Small intestine (tissue), 7 donors: ENCODE data around the gene MEGF8. TPM values are rescaled to one million over a fixed set of nuclear protein-coding genes. Genes with fewer than 3 reads are reported as not detected.

ENCODE experiments used
- DNase-seq, 2 donors: peaks; one replicate each; pipeline versions ENCODE4 v3.0.0 to v3.0.0-alpha.2; 2013
- FAIRE-seq: peaks from 2 replicates; lab custom pipeline; 2012; peaks lifted over from hg19 to GRCh38; lab: Jason Lieb, UNC
- H3K27ac ChIP-seq, 3 donors: one replicate each; pipeline ENCODE4 v1.5.1; 2013; ENCODE audit warnings: low read length in 2 of 3, mild to moderate bottlenecking in 2 of 3, control low read depth in 1 of 3, inconsistent platforms in 1 of 3, low read depth in 1 of 3, moderate library complexity in 1 of 3
- H3K27me3 ChIP-seq, 3 donors: one replicate each; pipeline ENCODE4 v1.6.1; 2013; ENCODE audit warnings: low read length in 3 of 3, inconsistent platforms in 1 of 3; ENCODE audit not compliant: control insufficient read depth in 3 of 3, insufficient read depth in 3 of 3
- H3K36me3 ChIP-seq, 3 donors: one replicate each; pipeline ENCODE4 v1.6.1; 2013; ENCODE audit warnings: low read length in 3 of 3, inconsistent platforms in 1 of 3, low read depth in 1 of 3, mild to moderate bottlenecking in 1 of 3, moderate library complexity in 1 of 3; ENCODE audit not compliant: control insufficient read depth in 3 of 3, insufficient read depth in 2 of 3
- H3K4me1 ChIP-seq, 3 donors: one replicate each; pipeline ENCODE4 v1.6.1; 2013; ENCODE audit warnings: low read length in 2 of 3, inconsistent platforms in 1 of 3, low read depth in 1 of 3, mild to moderate bottlenecking in 1 of 3, moderate library complexity in 1 of 3; ENCODE audit not compliant: control insufficient read depth in 3 of 3, insufficient read depth in 2 of 3
- H3K4me3 ChIP-seq, 3 donors: one replicate each; pipeline ENCODE4 v1.5.1; 2013; ENCODE audit warnings: low read length in 3 of 3, control low read depth in 1 of 3, inconsistent platforms in 1 of 3, low read depth in 1 of 3, mild to moderate bottlenecking in 1 of 3, moderate library complexity in 1 of 3
- H3K9me3 ChIP-seq, 2 donors: one replicate each; pipeline ENCODE4 v1.6.1; 2013; ENCODE audit warnings: low read depth in 1 of 2, low read length in 1 of 2; ENCODE audit not compliant: control insufficient read depth in 2 of 2, insufficient read depth in 1 of 2
- WGBS, 3 donors: extraction: QIAGEN DNeasy Blood & Tissue Kit; methylation state at CpG; one replicate each; pipeline ENCODE4 v1.1.7; 2013; 5-methylcytosine and 5-hydroxymethylcytosine counted together
- polyA plus RNA-seq, 4 donors: library from polyadenylated mRNA; stranded (reverse) in 3 of 4; unstranded in 1 of 4; fragments of 200-250 nt in 3 of 4; fragments of 120-200 nt in 1 of 4; gene quantifications; one replicate each; pipeline versions ENCODE4 v1.2.1 to v1.2.3, GENCODE V29; 2013
- donor health status: healthy with polysubstance abuse.
- donor health status: control.
- donor health status: control.
- donor health status: Bipolar disorder and iron deficiency.
- donor health status: healthy.

MEGF8 gene
- polyA plus RNA-seq, 4 donors = 2.4 to 26.7 (median 6.9) TPM

DNA sequence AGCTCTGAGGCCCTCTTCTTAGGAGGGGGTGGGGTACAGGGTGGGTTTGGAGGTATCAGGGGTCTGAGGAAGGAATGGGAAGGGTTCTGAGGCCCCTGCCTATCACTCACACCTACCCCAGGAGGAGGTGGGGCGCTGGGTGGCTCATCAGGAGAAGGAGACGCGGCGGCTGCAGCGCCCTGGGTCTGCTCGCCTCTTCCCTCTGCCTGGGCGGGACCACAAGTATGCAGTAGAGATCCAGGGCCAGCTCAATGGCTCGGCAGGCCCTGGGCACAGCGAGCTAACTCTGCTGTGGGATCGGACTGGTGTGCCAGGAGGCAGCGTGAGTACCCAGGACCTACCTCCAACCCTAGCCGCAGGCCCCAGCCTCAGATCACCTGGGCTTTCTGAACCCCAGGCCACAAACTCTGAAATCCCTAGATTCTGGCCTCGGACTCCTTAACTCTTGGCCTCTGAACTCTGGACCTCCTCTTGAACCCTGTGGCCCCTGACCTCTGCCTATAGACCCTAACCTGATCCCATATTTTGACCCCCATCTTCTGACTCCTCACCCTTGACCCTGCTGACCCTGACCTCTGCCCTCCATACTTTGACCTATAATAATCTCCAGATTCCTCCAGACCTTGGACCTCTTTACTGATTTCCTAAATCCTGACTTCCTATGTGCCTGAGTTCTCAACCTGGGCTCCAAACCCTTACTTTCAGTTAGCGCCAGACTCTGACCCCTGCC, 24.1 kb downstream of the MEGF8 start:
- H3K4me3 ChIP-seq = no peak overlapping the region
- H3K4me1 ChIP-seq = no peaks in the 10 kb centered on the region
- FAIRE-seq (no peak), DNase-seq (no peak)
- WGBS, 3 donors = 94 to 96% (median 95%) methylated on average over 12 to 14 of the region's 14 CpGs
- H3K9me3 ChIP-seq = no peaks in the 10 kb centered on the region
- H3K36me3 ChIP-seq = peaks cover 0 to 75% (median 2%) of the 10 kb centered on the region in 3 donors
- no peaks in the 10 kb centered on the region for H3K27me3 ChIP-seq
- no peak overlapping the region for H3K27ac ChIP-seq

DNA sequence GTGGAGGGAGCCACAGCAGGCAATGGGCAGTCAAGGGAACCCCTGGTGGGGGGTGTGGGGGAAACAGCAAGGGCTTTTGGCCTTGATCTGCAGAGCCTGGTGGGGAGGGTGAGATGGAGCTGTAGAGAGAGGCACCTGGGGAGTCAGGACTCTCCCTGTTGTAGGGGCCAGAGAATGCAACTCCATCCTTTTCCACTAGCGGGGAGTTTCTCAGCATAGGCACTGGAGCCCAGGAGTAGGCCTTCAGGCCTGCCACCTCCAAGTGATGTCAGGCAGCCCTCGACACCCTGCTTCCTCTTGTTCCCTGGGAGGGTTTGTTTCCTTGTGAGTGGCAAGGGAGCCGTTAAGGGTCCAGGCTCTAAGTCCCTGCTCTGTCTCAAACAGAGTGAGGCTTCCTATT, 25.0 kb downstream of the MEGF8 start:
- no peak for DNase-seq
- 87 to 93% (median 91%) methylated on average over 3 of the region's 3 CpGs for WGBS, 3 donors
- Histone ChIP-seq H3K36me3 (peaks cover 0 to 75% (median 0%) of the 10 kb centered on the region in 3 donors), H3K27me3 (no peaks in the 10 kb centered on the region), H3K27ac (no peak overlapping the region), H3K9me3 (no peaks in the 10 kb centered on the region), H3K4me1 (no peaks in the 10 kb centered on the region), H3K4me3 (no peak overlapping the region)
- no peak for FAIRE-seq

DNA sequence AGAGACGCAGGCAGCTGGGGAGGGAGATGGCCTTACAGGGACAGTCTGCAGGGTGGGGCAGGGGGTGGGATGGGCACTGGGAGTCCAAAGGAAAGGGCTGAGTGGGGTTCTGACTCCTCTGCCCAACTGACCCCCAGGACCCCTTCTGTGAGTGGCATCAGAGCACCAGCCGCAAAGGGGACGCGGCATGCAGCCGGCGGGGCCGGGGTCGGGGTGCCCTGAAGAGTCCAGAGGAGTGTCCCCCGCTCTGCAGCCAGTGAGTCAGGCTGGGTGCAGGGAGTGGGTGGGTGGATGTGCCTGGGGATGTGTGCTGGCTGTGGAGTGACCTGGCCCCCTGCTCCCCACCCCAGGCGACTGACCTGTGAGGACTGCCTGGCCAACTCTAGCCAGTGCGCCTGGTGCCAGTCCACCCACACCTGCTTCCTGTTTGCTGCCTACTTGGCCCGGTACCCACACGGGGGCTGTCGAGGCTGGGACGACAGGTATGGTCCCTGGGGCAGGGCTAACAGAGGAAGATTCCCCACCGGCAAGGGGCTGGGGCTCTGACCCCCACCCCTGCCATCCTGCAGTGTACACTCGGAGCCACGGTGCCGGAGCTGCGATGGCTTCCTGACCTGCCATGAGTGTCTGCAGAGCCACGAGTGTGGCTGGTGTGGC, 25.8 kb downstream of the MEGF8 start:
- no peak for FAIRE-seq
- Histone ChIP-seq H3K9me3 (no peaks in the 10 kb centered on the region), H3K4me1 (no peaks in the 10 kb centered on the region), H3K36me3 (peaks cover 0 to 83% (median 0%) of the 10 kb centered on the region in 3 donors), H3K4me3 (no peak overlapping the region), H3K27me3 (no peaks in the 10 kb centered on the region), H3K27ac (no peak overlapping the region)
- DNase-seq = no peak
- WGBS, 3 donors = 90 to 96% (median 91%) methylated on average over 21 of the region's 21 CpGs

DNA sequence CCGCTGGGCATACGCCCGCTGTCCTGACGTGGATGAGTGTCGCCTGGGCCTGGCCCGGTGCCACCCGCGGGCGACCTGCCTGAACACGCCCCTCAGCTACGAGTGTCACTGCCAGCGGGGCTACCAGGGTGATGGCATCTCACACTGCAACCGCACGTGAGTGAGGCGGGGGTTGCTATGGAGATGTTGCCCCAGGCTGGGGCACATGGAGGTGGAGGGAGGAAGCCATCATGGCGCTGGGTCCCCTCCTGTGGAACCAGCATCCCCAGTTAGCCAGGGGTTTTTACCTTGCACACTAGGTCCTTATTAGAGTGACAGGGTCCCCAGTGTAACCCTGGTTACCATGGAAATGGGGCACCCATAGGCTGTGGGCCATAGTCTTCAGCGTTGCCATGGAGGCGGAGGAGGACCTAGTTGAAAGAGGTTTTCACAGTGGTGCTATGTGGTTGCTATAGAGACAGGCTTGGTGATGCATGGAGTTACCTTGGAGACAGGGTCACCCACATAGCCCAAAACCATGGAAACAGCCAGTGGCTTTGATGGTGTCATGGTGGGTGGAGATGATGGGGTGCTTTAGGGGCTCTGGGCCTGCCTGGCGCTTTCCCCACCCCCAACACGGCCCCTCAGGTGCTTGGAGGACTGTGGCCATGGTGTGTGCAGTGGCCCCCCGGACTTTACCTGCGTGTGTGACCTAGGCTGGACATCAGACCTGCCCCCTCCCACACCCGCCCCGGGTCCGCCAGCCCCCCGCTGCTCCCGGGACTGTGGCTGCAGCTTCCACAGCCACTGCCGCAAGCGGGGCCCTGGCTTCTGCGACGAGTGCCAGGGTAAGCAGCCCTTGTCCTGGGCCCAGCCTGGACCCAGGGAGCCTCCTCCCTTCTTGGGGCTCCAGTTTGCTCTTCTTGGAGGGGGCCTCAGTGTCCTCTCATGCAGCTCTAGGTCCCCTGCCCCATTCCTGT, 27.1 kb downstream of the MEGF8 start:
- DNase-seq (no peak), FAIRE-seq (no peak)
- 82 to 90% (median 89%) methylated on average over 28 to 31 of the region's 31 CpGs for WGBS, 3 donors

DNA sequence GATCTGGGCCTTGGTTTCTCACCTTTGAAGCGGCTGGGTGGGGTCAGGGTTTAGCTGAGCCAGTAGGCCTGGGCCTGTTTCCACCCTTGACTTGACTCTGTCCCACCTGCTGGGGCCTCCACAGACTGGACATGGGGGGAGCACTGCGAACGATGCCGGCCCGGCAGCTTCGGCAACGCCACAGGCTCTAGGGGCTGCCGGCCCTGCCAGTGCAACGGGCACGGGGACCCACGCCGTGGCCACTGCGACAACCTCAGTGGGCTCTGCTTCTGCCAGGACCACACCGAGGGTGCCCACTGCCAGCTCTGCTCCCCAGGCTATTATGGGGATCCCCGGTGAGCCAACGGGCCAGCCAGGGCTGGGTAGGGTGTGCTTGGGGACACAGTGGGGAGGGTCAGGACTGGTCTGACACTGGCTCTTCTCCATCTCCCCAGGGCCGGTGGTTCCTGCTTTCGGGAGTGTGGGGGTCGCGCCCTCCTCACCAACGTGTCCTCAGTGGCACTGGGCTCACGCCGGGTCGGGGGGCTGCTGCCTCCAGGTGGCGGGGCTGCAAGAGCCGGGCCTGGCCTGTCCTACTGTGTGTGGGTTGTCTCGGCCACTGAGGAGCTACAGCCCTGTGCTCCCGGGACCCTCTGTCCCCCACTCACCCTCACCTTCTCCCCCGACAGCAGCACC, 28.0 kb downstream of the MEGF8 start:
- Histone ChIP-seq H3K9me3 (no peaks in the 10 kb centered on the region), H3K4me1 (no peaks in the 10 kb centered on the region), H3K27ac (no peak overlapping the region), H3K36me3 (peaks cover 0 to 96% (median 0%) of the 10 kb centered on the region in 3 donors), H3K27me3 (no peaks in the 10 kb centered on the region), H3K4me3 (no peak overlapping the region)
- 94 to 97% (median 95%) methylated on average over 23 to 29 of the region's 29 CpGs for WGBS, 3 donors
- DNase-seq (no peak), FAIRE-seq (no peak)

More for the DNA sequence above, 27.1 kb downstream of the MEGF8 start:
- Histone ChIP-seq H3K4me1 (no peaks in the 10 kb centered on the region), H3K27me3 (no peaks in the 10 kb centered on the region), H3K27ac (no peak overlapping the region), H3K9me3 (no peaks in the 10 kb centered on the region), H3K4me3 (no peak overlapping the region), H3K36me3 (peaks cover 0 to 94% (median 0%) of the 10 kb centered on the region in 3 donors)

DNA sequence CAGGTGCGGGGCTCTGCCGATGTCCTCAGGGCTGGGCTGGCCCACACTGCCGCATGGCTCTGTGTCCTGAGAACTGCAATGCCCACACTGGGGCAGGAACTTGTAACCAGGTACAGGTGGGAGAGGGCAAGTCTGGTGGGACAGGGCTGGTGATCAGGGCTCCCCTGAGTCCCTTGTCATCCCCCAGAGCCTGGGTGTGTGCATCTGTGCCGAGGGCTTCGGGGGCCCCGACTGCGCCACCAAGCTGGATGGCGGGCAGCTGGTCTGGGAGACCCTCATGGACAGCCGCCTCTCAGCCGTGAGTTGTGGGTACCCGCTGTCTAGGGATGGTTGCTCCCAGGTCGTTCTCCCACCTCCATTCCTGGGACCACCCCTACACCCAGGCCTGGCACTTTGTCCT, 30.5 kb downstream of the MEGF8 start:
- Histone ChIP-seq H3K27me3 (no peaks in the 10 kb centered on the region), H3K27ac (no peak overlapping the region), H3K36me3 (peaks cover 0 to 90% (median 0%) of the 10 kb centered on the region in 3 donors), H3K4me1 (no peaks in the 10 kb centered on the region), H3K9me3 (no peaks in the 10 kb centered on the region), H3K4me3 (no peak overlapping the region)
- WGBS, 3 donors = 92 to 98% (median 95%) methylated on average over 12 of the region's 12 CpGs
- no peak for FAIRE-seq
- no peak for DNase-seq

DNA sequence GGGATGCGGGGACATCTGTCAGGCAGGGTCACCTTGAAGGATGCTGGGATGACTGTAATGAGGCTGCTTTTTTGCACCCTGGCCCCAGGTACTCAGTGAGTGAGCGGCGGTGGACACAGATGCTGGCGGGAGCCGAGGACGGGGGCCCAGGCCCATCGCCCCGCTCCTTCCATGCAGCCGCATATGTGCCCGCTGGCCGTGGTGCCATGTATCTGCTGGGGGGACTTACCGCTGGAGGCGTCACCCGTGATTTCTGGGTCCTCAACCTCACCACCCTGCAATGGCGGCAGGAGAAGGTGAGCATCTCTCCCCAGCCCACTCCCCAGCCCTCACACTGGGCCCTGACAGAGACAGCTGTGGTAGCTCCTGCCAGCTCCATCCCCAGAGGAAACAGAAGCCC, 31.3 kb downstream of the MEGF8 start:
- FAIRE-seq (no peak), DNase-seq (no peak)
- no peak overlapping the region for H3K27ac ChIP-seq
- no peaks in the 10 kb centered on the region for H3K27me3 ChIP-seq
- no peak overlapping the region for H3K4me3 ChIP-seq
- no peaks in the 10 kb centered on the region for H3K4me1 ChIP-seq
- peaks cover 0 to 88% (median 0%) of the 10 kb centered on the region in 3 donors for H3K36me3 ChIP-seq
- WGBS, 3 donors = 96 to 99% (median 96%) methylated on average over 15 of the region's 15 CpGs
- H3K9me3 ChIP-seq = no peaks in the 10 kb centered on the region
